H1 (cell line): Measurements from ENCODE around the gene MBD4. TPM values are rescaled to one million over a fixed set of nuclear protein-coding genes. Genes with fewer than 3 reads are reported as not detected.

ENCODE experiments used
- CTCF ChIA-PET: fragments of 300-600 bp; sonication (Branson Sonifier 250); formaldehyde crosslinking; loops from one replicate; lab custom pipeline; 2021; ENCODE audit not compliant: partially characterized antibody; lab: Charles Lee
- POLR2A ChIA-PET: fragments of 300-600 bp; sonication (Branson Sonifier 250); formaldehyde crosslinking; loops from one replicate; lab custom pipeline; 2021; ENCODE audit warnings: inconsistent platforms; ENCODE audit not compliant: partially characterized antibody; lab: Charles Lee
- DNase-seq, 2 experiments: peaks; one replicate each; pipeline versions ENCODE4 v3.0.0 to v3.0.0-alpha.2; 2010 to 2022; ENCODE audit warnings: low spot score in 2 of 2, low read depth in 1 of 2, mixed read lengths in 1 of 2
- FAIRE-seq: peaks from 2 replicates; lab custom pipeline; 2011; peaks lifted over from hg19 to GRCh38; lab: Jason Lieb, UNC
- H2AFZ ChIP-seq: 2 replicates; pipeline ENCODE4 v1.8.1; 2012; ENCODE audit warnings: low read length, inconsistent platforms
- H2AK5ac ChIP-seq: 2 replicates; pipeline ENCODE4 v1.6.1; 2013; ENCODE audit warnings: low read depth, low read length
- H2BK120ac ChIP-seq: replicated peaks from 2 replicates; pipeline ENCODE3; 2013; ENCODE audit warnings: low read depth, low read length, inconsistent platforms
- H2BK12ac ChIP-seq: 2 replicates; pipeline ENCODE4 v1.6.1; 2013; ENCODE audit warnings: low read depth, low read length
- H2BK15ac ChIP-seq: 2 replicates; pipeline ENCODE4 v1.6.1; 2013; ENCODE audit warnings: low read length
- H2BK20ac ChIP-seq: 2 replicates; pipeline ENCODE4 v1.6.1; 2013; ENCODE audit warnings: low read length
- H2BK5ac ChIP-seq: 2 replicates; pipeline ENCODE4 v1.6.1; 2013; ENCODE audit warnings: low read depth, low read length
- H3K14ac ChIP-seq: 2 replicates; pipeline ENCODE4 v1.6.1; 2013; ENCODE audit warnings: inconsistent platforms; ENCODE audit not compliant: insufficient read length
- H3K18ac ChIP-seq: 2 replicates; pipeline ENCODE4 v1.6.1; 2013; ENCODE audit warnings: low read length; ENCODE audit errors: extremely low read depth
- H3K23ac ChIP-seq: 2 replicates; pipeline ENCODE4 v1.6.1; 2013; ENCODE audit warnings: inconsistent platforms; ENCODE audit not compliant: insufficient read length
- H3K23me2 ChIP-seq: 2 replicates; pipeline ENCODE4 v1.6.1; 2013; ENCODE audit warnings: low read depth, low read length
- H3K27ac ChIP-seq: 2 replicates; pipeline ENCODE4 v1.6.1; 2011; ENCODE audit warnings: low read depth, low read length, inconsistent platforms
- H3K27me3 ChIP-seq, 4 experiments: replicated peaks in 1 of 4; 1 replicate in 1 of 4; 2 replicates in 3 of 4; pipeline versions ENCODE4 v1.6.1 to v1.8.1; 2011 to 2013; ENCODE audit warnings: low read length in 3 of 4, mild to moderate bottlenecking in 3 of 4, inconsistent platforms in 2 of 4, mixed read lengths in 2 of 4, moderate library complexity in 1 of 4; ENCODE audit not compliant: control insufficient read depth in 3 of 4, insufficient read depth in 3 of 4; ENCODE audit errors: extremely low read depth in 1 of 4
- H3K36me3 ChIP-seq, 4 experiments: 2 replicates each; pipeline versions ENCODE4 v1.6.1 to v1.8.1; 2011 to 2013; ENCODE audit warnings: mild to moderate bottlenecking in 4 of 4, low read length in 3 of 4, moderate library complexity in 2 of 4, control low read depth in 1 of 4, inconsistent platforms in 1 of 4; ENCODE audit not compliant: insufficient read depth in 4 of 4, control insufficient read depth in 2 of 4
- H3K4ac ChIP-seq: replicated peaks from 2 replicates; pipeline ENCODE3; 2013; ENCODE audit warnings: low read length, low read depth, mixed read lengths, inconsistent platforms; ENCODE audit not compliant: insufficient read length
- H3K4me1 ChIP-seq, 4 experiments: replicated peaks in 1 of 4; 1 replicate in 1 of 4; 2 replicates in 3 of 4; pipeline versions ENCODE4 v1.6.1 to v1.8.1; 2011 to 2013; ENCODE audit warnings: low read length in 3 of 4, inconsistent platforms in 2 of 4, mixed read lengths in 1 of 4; ENCODE audit not compliant: insufficient read depth in 4 of 4, control insufficient read depth in 3 of 4
- H3K4me2 ChIP-seq, 2 experiments: 2 replicates each; pipeline versions ENCODE4 v1.6.1 to v1.8.1; 2011 to 2013; ENCODE audit warnings: low read depth in 2 of 2, low read length in 2 of 2, control low read depth in 1 of 2, inconsistent platforms in 1 of 2, mild to moderate bottlenecking in 1 of 2; ENCODE audit not compliant: insufficient read depth in 1 of 2
- H3K4me3 ChIP-seq, 4 experiments: fragments of 200-600, 300-600 bp in 1 of 4; sonication (generic), shearing (Covaris generic), sonication (Bioruptor Twin) in 1 of 4; 2 replicates each; pipeline versions ENCODE4 v1.5.1 to v1.8.1; 2011 to 2016; ENCODE audit warnings: low read length in 4 of 4, low read depth in 3 of 4, control low read depth in 2 of 4, inconsistent platforms in 2 of 4, mild to moderate bottlenecking in 2 of 4, mixed read lengths in 1 of 4, moderate library complexity in 1 of 4; ENCODE audit not compliant: insufficient read depth in 2 of 4; ENCODE audit errors: extremely low read depth in 1 of 4
- H3K56ac ChIP-seq: replicated peaks from 2 replicates; pipeline ENCODE3; 2013; ENCODE audit warnings: low read depth, mild to moderate bottlenecking, mixed read lengths, low read length, inconsistent platforms; ENCODE audit not compliant: insufficient read length
- H3K79me1 ChIP-seq: 2 replicates; pipeline ENCODE4 v1.6.1; 2013; ENCODE audit warnings: low read depth, low read length, control low read depth
- H3K79me2 ChIP-seq, 2 experiments: 2 replicates each; pipeline versions ENCODE4 v1.6.1 to v1.8.1; 2012 to 2013; ENCODE audit warnings: low read length in 2 of 2, mild to moderate bottlenecking in 2 of 2, inconsistent platforms in 1 of 2; ENCODE audit not compliant: insufficient read depth in 2 of 2, control insufficient read depth in 1 of 2
- H3K9ac ChIP-seq, 4 experiments: replicated peaks in 1 of 4; 1 replicate in 1 of 4; 2 replicates in 3 of 4; pipeline versions ENCODE4 v1.6.1 to v1.8.1; 2011 to 2013; ENCODE audit warnings: low read depth in 3 of 4, low read length in 3 of 4, control low read depth in 2 of 4, mild to moderate bottlenecking in 2 of 4, moderate library complexity in 2 of 4, inconsistent platforms in 1 of 4; ENCODE audit errors: extremely low read depth in 1 of 4
- H3K9me3 ChIP-seq, 2 experiments: 2 replicates each; pipeline versions ENCODE4 v1.6.1 to v1.8.1; 2012 to 2013; ENCODE audit warnings: mild to moderate bottlenecking in 2 of 2, moderate library complexity in 2 of 2, control low read depth in 1 of 2, inconsistent platforms in 1 of 2, low read depth in 1 of 2, low read length in 1 of 2, mixed read lengths in 1 of 2; ENCODE audit not compliant: insufficient read depth in 2 of 2
- H4K20me1 ChIP-seq, 2 experiments: replicated peaks in 1 of 2; 2 replicates each; pipeline versions ENCODE3 to v1.8.1; 2011 to 2013; ENCODE audit warnings: inconsistent platforms in 2 of 2, low read length in 2 of 2, mild to moderate bottlenecking in 1 of 2; ENCODE audit not compliant: insufficient read depth in 2 of 2, control insufficient read depth in 1 of 2
- H4K5ac ChIP-seq: 2 replicates; pipeline ENCODE4 v1.6.1; 2013; ENCODE audit warnings: low read length, low read depth, mixed read lengths, inconsistent platforms; ENCODE audit not compliant: insufficient read length
- H4K8ac ChIP-seq: 2 replicates; pipeline ENCODE4 v1.8.0; 2013; ENCODE audit warnings: mild to moderate bottlenecking, moderate library complexity, low read length, inconsistent platforms; ENCODE audit not compliant: insufficient read depth; ENCODE audit errors: extremely low read depth
- H4K91ac ChIP-seq: replicated peaks from 2 replicates; pipeline ENCODE3; 2013; ENCODE audit warnings: low read length, mixed read lengths, inconsistent platforms; ENCODE audit not compliant: insufficient read length
- CEBPB ChIP-seq: IDR thresholded peaks from 2 replicates; pipeline ENCODE4 v1.6.1; 2012; ENCODE audit warnings: low read depth, low read length
- CTCF ChIP-seq, 3 experiments: IDR thresholded peaks; 1 replicate in 2 of 3; 2 replicates in 1 of 3; pipeline versions ENCODE4 v1.5.1 to v1.6.1; 2011; ENCODE audit warnings: low read length in 3 of 3, mild to moderate bottlenecking in 3 of 3, inconsistent platforms in 2 of 3, low read depth in 1 of 3, moderate library complexity in 1 of 3; ENCODE audit not compliant: insufficient read depth in 1 of 3; ENCODE audit errors: control extremely low read depth in 1 of 3
- JUND ChIP-seq: IDR thresholded peaks from 2 replicates; pipeline ENCODE4 v1.6.1; 2011; ENCODE audit warnings: mild to moderate bottlenecking, improper control_type of control experiment, low read length
- NRF1 ChIP-seq: IDR thresholded peaks from 2 replicates; pipeline ENCODE4 v1.6.1; 2011; ENCODE audit warnings: mild to moderate bottlenecking, low read depth, low read length, improper control_type of control experiment
- PHF8 ChIP-seq: fragments of 200-600 bp; sonication (generic); conservative IDR thresholded peaks from 2 replicates; pipeline ENCODE4 v1.7.1; 2012; ENCODE audit warnings: low read depth, mild to moderate bottlenecking, inconsistent platforms, low read length, moderate library complexity
- RXRA ChIP-seq: IDR thresholded peaks from 2 replicates; pipeline ENCODE4 v1.6.1; 2011; ENCODE audit warnings: low read depth, mild to moderate bottlenecking, low read length, moderate library complexity; ENCODE audit not compliant: insufficient read depth
- SAP30 ChIP-seq: fragments of 300-600 bp; sonication (generic); IDR thresholded peaks from 2 replicates; pipeline ENCODE4 v1.7.1; 2012; ENCODE audit warnings: low read length, moderate library complexity, mild to moderate bottlenecking, inconsistent platforms; ENCODE audit not compliant: insufficient read depth, insufficient replicate concordance
- SIRT6 ChIP-seq: IDR thresholded peaks from one replicate; pipeline ENCODE4 v1.7.1; 2012; ENCODE audit warnings: low read length, inconsistent platforms
- WGBS, 2 experiments: shearing (Covaris generic) in 1 of 2; methylation state at CpG; one replicate each; pipeline versions ENCODE4 v1.1.6 to v1.1.7; 2013 to 2015; ENCODE audit warnings: low lambda C conversion rate in 2 of 2, mixed read lengths in 2 of 2, inconsistent platforms in 1 of 2, low coverage in 1 of 2, missing lambda C conversion rate in 1 of 2; ENCODE audit not compliant: insufficient replicate concordance in 2 of 2, insufficient coverage in 1 of 2, insufficient read length in 1 of 2; ENCODE audit errors: extremely low coverage in 1 of 2, missing lambda C conversion rate in 1 of 2; 5-methylcytosine and 5-hydroxymethylcytosine counted together
- polyA plus RNA-seq, 7 experiments: library from polyadenylated mRNA; depleted of rRNA in 3 of 7; stranded (reverse) in 5 of 7; unstranded in 2 of 7; fragments of >200 nt in 5 of 7; fragments of 200-250 nt in 2 of 7; gene quantifications; 1 replicate in 5 of 7; 2 replicates in 1 of 7; 4 replicates in 1 of 7; pipeline versions ENCODE4 v1.2.1 to v1.2.3, GENCODE V29; 2011 to 2013; ENCODE audit warnings: missing spikeins in 2 of 7, mixed read lengths in 2 of 7
- total RNA-seq: library from RNA; stranded (reverse); fragmentation: NEBNext Ultra II Directional; extraction: Animal tissue kit (Norgen Biotek cat#: 25700); gene quantifications from 2 replicates; pipeline ENCODE4 v1.2.1, GENCODE V29; 2021

Gene MBD4
- total and polyA plus RNA-seq, 2 of the 8 experiments (the other 6 are each of a cell fraction or from before 2014, with no cell fraction given) = 11.2 to 35.8 TPM

- no peak overlapping the region for H3K9ac ChIP-seq
- no peak overlapping the region for H3K4me2 ChIP-seq
- no peak overlapping the region for H2BK12ac ChIP-seq
- TF ChIP-seq RXRA = no peak
- no peak for TF ChIP-seq NRF1
- TF ChIP-seq PHF8 = no peak
- no peak for TF ChIP-seq CEBPB
- TF ChIP-seq SIRT6 = no peak
- TF ChIP-seq JUND = no peak
- no peak for TF ChIP-seq CTCF (IDR thresholded peaks at IDR 0.05; ENCODE audit: control extremely low read depth in 1 of 3, insufficient read depth in 1 of 3, low read depth in 1 of 3, low read length in 3 of 3)
- TF ChIP-seq SAP30 = no peak
These were observed 4.4 kb downstream of the MBD4 start for GRCh38 chr3:129435367-129435766.

More at GRCh38 chr3:129435367-129435766, 4.4 kb downstream of the MBD4 start:
- Histone ChIP-seq H2BK20ac (no peak overlapping the region), H3K4me1 (no peaks in the 10 kb centered on the region), H3K4ac (no peak overlapping the region), H3K9me3 (no peaks in the 10 kb centered on the region), H2BK15ac (no peak overlapping the region), H4K8ac (no peak overlapping the region), H3K23ac (no peak overlapping the region), H3K27ac (no peak overlapping the region), H3K27me3 (no peaks in the 10 kb centered on the region), H3K14ac (no peak overlapping the region), H3K18ac (no peak overlapping the region), H2BK5ac (no peak overlapping the region), H2AK5ac (no peak overlapping the region), H2AFZ (no peak overlapping the region), H2BK120ac (no peak overlapping the region), H3K4me3 (no peak overlapping the region), H4K5ac (no peak overlapping the region), H3K23me2 (0 out of 2 replicates have a peak, but pooled peaks cover 1% of the 10 kb centered on the region), H3K36me3 (peaks cover 21 to 69% (median 48%) of the 10 kb centered on the region in 4 experiments), H3K79me1 (no peaks in the 10 kb centered on the region), H3K79me2 (peaks cover 0 to 30% of the 10 kb centered on the region in 2 experiments; a peak in 3 of 4 replicates), H4K91ac (no peak overlapping the region), H3K56ac (no peak overlapping the region), H4K20me1 (no peaks in the 10 kb centered on the region)
- FAIRE-seq (no peak), DNase-seq (no peak)
- 100% methylated on average over 1 of the region's 1 CpG; no CpG with 5 or more reads in 1 of the 2 experiments for WGBS, 2 experiments
- ChIA-PET POLR2A (no interaction called here), CTCF (interaction anchor here (1.8 kb wide), 1 partner anchor 107 kb away, joined by 4 read pairs; no protein-coding TSS in a partner anchor)
